ENCODE data around the gene APMAP.

The APMAP gene

DNA sequence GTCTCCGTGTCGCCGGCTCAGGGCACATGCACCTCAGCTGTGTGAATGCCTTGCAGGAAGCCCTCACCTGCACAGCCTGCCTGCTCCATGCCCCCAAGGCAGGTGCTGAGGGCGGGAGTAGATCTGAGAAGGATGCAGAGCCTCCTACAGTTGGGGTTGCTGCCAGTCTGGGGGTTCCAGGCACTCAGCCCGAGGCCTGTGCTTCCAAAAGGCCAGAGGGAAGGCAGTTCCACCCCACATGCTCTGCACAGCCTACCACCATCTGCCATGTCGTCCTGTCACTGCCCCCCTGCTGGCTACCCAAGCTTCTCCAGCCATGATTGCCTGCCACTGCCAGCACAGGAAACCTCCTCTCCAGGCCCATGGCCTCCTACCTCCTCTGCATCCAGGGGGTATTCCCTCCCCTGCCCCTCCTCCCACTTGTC, 46.1 kb upstream of the APMAP start:
- no peaks in the 10 kb centered on the region for H3K79me2 ChIP-seq (ENCODE audit: insufficient read depth, low read depth)
- H3K4me1 ChIP-seq (ENCODE audit: low read depth, poor library complexity, severe bottlenecking) = no peaks in the 10 kb centered on the region
- no peaks in the 10 kb centered on the region for H3K27me3 ChIP-seq (ENCODE audit: insufficient read depth, low read depth)
- H3K4me3 ChIP-seq (IDR thresholded peaks at IDR 0.05; ENCODE audit: insufficient read depth, low read depth, low read length) = no peak overlapping the region
- no peak overlapping the region for H3K9ac ChIP-seq
- no peak overlapping the region for H3K27ac ChIP-seq
- H3K4me2 ChIP-seq = no peak overlapping the region
- no peaks in the 10 kb centered on the region for H4K20me1 ChIP-seq (ENCODE audit: insufficient read depth)
- H2AFZ ChIP-seq (ENCODE audit: low read depth) = no peak overlapping the region
- no peaks in the 10 kb centered on the region for H3K36me3 ChIP-seq (ENCODE audit: insufficient read depth)
- TF ChIP-seq, protein P1, sequence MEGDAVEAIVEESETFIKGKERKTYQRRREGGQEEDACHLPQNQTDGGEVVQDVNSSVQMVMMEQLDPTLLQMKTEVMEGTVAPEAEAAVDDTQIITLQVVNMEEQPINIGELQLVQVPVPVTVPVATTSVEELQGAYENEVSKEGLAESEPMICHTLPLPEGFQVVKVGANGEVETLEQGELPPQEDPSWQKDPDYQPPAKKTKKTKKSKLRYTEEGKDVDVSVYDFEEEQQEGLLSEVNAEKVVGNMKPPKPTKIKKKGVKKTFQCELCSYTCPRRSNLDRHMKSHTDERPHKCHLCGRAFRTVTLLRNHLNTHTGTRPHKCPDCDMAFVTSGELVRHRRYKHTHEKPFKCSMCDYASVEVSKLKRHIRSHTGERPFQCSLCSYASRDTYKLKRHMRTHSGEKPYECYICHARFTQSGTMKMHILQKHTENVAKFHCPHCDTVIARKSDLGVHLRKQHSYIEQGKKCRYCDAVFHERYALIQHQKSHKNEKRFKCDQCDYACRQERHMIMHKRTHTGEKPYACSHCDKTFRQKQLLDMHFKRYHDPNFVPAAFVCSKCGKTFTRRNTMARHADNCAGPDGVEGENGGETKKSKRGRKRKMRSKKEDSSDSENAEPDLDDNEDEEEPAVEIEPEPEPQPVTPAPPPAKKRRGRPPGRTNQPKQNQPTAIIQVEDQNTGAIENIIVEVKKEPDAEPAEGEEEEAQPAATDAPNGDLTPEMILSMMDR (conservative IDR thresholded peaks at IDR 0.05; ENCODE audit: low read depth, low read length) = no peak

DNA sequence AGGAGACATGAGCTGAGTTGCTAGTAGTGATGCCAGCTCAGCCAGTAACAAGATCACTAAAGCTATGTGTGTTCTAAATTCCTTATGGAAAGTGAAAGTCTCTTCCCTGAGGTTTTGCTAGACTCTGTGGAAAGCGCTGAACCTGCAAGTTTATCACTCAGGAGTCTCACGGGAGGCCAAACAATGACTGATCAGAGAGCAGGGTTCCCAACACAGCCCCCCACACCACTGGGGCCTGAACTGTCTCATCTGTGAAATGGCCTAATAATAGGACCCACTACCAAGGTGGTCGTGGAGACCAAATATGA, 45.5 kb upstream of the APMAP start:
- H3K4me1 ChIP-seq (ENCODE audit: low read depth, poor library complexity, severe bottlenecking) = no peaks in the 10 kb centered on the region
- H3K9ac ChIP-seq = no peak overlapping the region
- TF ChIP-seq, protein P1 (conservative IDR thresholded peaks at IDR 0.05; ENCODE audit: low read depth, low read length) = no peak
- no peak overlapping the region for H3K4me3 ChIP-seq (IDR thresholded peaks at IDR 0.05; ENCODE audit: insufficient read depth, low read depth, low read length)
- H3K27ac ChIP-seq = no peak overlapping the region
- no peaks in the 10 kb centered on the region for H3K27me3 ChIP-seq (ENCODE audit: insufficient read depth, low read depth)
- no peak overlapping the region for H2AFZ ChIP-seq (ENCODE audit: low read depth)
- H3K79me2 ChIP-seq (ENCODE audit: insufficient read depth, low read depth) = no peaks in the 10 kb centered on the region
- no peaks in the 10 kb centered on the region for H4K20me1 ChIP-seq (ENCODE audit: insufficient read depth)
- no peaks in the 10 kb centered on the region for H3K36me3 ChIP-seq (ENCODE audit: insufficient read depth)
- no peak overlapping the region for H3K4me2 ChIP-seq

DNA sequence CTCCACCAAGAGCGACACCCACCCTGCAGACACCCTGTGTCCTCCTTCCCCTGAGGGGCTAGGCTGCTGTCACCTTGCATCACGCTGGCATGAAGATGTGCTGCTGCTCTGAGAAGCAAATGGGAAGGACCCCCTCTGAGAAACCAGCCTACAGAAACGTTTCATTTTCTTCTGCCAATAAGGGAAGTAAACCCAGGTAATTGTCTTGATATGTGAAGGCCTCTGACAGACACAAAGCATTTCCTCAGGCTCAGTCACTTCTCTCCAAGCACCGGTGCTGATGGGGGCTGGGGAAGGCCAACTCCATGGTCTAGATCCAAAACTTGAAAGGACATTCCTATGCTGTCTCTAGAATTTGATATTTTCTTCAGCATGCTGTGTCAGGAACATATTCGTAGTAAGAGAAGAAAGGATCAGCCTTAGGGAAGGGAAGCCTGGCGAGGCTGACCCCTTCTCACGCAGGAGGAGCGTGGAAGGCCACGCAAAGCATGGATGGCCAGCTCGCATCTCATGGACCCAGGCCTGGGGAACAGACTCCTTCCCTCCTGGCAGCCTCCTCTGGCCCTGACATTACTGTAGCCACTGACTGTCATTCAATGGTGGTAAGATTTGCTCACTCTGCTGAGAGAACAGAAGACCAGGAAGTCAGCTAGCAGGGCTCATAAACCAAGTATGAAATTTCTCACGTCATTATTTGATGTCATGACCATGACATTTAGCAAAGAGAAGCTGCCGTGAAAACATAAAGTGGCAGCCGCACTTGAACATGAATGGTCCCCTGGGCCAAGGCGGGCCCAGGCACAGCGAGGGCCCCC, 44.9 kb upstream of the APMAP start:
- Histone ChIP-seq H3K4me2 (no peak overlapping the region), H3K36me3 (ENCODE audit: insufficient read depth) (no peaks in the 10 kb centered on the region), H4K20me1 (ENCODE audit: insufficient read depth) (no peaks in the 10 kb centered on the region), H3K27ac (no peak overlapping the region), H3K4me3 (IDR thresholded peaks at IDR 0.05; ENCODE audit: insufficient read depth, low read depth, low read length) (no peak overlapping the region), H2AFZ (ENCODE audit: low read depth) (no peak overlapping the region), H3K4me1 (ENCODE audit: low read depth, poor library complexity, severe bottlenecking) (no peaks in the 10 kb centered on the region), H3K9ac (no peak overlapping the region), H3K79me2 (ENCODE audit: insufficient read depth, low read depth) (no peaks in the 10 kb centered on the region), H3K27me3 (ENCODE audit: insufficient read depth, low read depth) (no peaks in the 10 kb centered on the region)
- TF ChIP-seq, protein P1 (conservative IDR thresholded peaks at IDR 0.05; ENCODE audit: low read depth, low read length) = no peak

DNA sequence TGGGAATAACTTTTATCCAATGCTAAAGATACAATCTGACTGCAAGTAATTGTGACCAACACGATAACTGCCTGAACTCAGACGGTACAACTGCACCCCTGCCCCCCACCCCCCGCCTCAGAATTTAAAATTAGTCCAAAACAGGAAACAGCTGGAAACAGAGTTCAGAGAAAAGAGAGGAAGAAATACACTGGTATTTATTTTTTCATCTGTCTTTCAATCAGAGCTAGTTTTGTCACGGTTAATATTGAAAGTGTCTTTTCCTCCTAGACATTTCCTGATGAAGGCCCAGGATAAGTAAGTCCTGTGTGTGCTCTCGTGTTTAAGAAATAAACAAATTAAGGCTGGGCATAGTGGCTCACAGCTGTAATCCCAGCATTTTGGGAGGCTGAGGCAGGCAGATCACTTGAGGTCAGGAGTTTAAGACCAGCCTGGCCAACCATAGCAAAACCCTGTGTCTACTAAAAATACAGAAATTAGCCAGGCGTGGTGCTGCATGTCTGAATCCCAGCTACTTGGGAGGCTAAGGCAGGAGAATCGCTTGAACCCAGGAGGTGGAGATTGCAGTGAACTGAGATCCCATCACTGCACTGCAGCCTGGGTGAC, 43.9 kb upstream of the APMAP start:
- Histone ChIP-seq H4K20me1 (ENCODE audit: insufficient read depth) (no peaks in the 10 kb centered on the region), H3K79me2 (ENCODE audit: insufficient read depth, low read depth) (no peaks in the 10 kb centered on the region), H3K27ac (no peak overlapping the region), H3K9ac (no peak overlapping the region), H3K4me2 (no peak overlapping the region), H3K4me3 (IDR thresholded peaks at IDR 0.05; ENCODE audit: insufficient read depth, low read depth, low read length) (no peak overlapping the region), H3K36me3 (ENCODE audit: insufficient read depth) (no peaks in the 10 kb centered on the region), H3K4me1 (ENCODE audit: low read depth, poor library complexity, severe bottlenecking) (no peaks in the 10 kb centered on the region), H3K27me3 (ENCODE audit: insufficient read depth, low read depth) (no peaks in the 10 kb centered on the region), H2AFZ (ENCODE audit: low read depth) (no peak overlapping the region)
- TF ChIP-seq, protein P1 (conservative IDR thresholded peaks at IDR 0.05; ENCODE audit: low read depth, low read length) = no peak

All from KMS-11 (cell line).